Rectal smooth muscle tissue (tissue), 1 donor: Measurements from ENCODE around the gene SYS1.
A peak's percentile ranks its signal among the peaks of the same experiment; 100 is the strongest.

Experiments
- H3K27ac ChIP-seq: one replicate; pipeline ENCODE4 v1.7.0; 2013; ENCODE audit warnings: low read depth, low read length, inconsistent platforms
- H3K27me3 ChIP-seq: one replicate; pipeline ENCODE4 v1.7.0; 2013; ENCODE audit warnings: low read length; ENCODE audit not compliant: control insufficient read depth, insufficient read depth
- H3K36me3 ChIP-seq: one replicate; pipeline ENCODE4 v1.7.0; 2013; ENCODE audit warnings: low read length; ENCODE audit not compliant: control insufficient read depth, insufficient read depth
- H3K4me1 ChIP-seq: one replicate; pipeline ENCODE4 v1.7.0; 2013; ENCODE audit warnings: low read length; ENCODE audit not compliant: control insufficient read depth, insufficient read depth
- H3K4me3 ChIP-seq: one replicate; pipeline ENCODE4 v1.7.0; 2013; ENCODE audit warnings: low read length
- H3K9ac ChIP-seq: one replicate; pipeline ENCODE4 v1.7.0; 2013; ENCODE audit warnings: low read length

Gene SYS1

DNA sequence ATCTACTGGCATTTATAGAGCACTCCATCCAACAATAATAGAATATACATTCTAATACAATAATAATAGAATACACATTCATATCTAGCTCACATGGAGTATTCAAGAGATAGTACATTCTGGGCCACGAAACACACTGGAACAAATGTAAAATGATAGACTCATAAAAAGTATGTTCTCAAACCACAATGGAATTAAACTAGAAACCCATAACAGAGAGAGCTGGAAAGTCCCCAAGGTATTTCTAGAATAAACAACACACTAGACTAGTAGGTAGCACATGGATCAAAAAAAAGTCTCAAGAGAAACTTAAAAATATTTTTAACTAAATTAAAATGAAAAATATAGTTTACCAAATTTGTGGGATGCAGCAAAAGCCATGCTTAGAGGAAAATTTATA lies 24.3 kb downstream of the SYS1 start:
- no peaks in the 10 kb centered on the region for H3K27me3 ChIP-seq
- H3K27ac ChIP-seq = no peak overlapping the region
- H3K9ac ChIP-seq = no peak overlapping the region
- no peak overlapping the region for H3K4me3 ChIP-seq
- H3K36me3 ChIP-seq = no peaks in the 10 kb centered on the region
- no peaks in the 10 kb centered on the region for H3K4me1 ChIP-seq

DNA sequence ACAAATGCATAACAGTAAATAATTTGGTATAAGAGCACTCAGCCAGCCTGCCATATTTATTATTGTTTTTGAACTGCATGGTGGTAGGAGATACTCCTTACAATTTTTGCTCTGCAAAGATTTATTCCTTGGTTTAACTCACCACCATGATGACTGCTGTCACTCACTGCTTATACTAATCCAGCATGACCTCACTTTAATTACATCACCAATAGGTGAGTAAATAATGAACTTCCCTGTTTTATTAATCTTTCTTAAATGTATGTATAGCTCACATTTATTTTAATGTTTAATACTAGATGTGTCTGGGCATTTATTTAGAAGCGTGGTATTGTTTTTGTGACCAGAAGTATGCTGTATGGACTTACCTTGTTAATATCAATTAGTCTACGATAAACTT lies 28.0 kb downstream of the SYS1 start:
- Histone ChIP-seq H3K27ac (no peak overlapping the region), H3K9ac (no peak overlapping the region), H3K27me3 (no peaks in the 10 kb centered on the region), H3K4me3 (no peak overlapping the region), H3K36me3 (no peaks in the 10 kb centered on the region), H3K4me1 (no peaks in the 10 kb centered on the region)

DNA sequence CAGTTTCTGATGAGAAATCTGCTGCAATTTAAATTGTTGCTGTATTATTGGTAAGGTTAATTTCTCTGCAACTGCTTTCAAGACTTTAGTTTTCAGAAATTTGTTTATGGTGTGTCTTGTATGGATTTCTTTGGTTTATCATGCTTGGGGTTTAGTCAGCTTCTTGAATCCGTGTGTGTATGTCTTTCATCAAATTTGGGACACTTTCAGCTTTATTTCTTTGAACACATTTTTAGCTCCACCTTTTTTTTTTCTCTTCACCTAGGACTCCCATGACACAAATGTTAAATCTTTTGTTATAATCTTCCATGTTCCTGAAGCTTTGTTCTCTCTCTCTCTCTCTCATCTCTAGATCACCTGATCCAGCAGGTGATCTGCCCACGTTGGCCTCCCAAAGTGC lies 28.6 kb downstream of the SYS1 start:
- no peaks in the 10 kb centered on the region for H3K27me3 ChIP-seq
- no peak overlapping the region for H3K4me3 ChIP-seq
- no peak overlapping the region for H3K27ac ChIP-seq
- H3K4me1 ChIP-seq = no peaks in the 10 kb centered on the region
- no peak overlapping the region for H3K9ac ChIP-seq
- H3K36me3 ChIP-seq = no peaks in the 10 kb centered on the region

DNA sequence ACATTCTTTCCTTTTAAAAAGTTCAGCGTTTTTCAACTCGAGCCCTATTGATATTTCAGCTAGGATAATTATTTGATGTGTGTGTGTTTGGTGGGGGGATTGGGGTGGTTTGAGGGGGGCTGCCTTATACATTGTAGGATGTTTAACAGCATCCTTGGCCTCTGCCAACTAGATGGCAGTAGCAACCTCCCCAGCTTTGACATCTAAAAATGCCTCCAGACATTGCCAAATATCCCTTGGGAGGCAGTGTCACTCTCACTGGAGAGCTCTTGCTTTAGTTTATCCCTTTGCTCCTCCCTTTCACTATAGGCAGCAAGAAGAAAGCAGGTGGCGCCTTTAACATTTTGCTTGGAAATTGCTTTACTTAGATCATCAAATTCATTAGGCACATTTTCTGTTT lies 29.8 kb downstream of the SYS1 start:
- H3K4me1 ChIP-seq = no peaks in the 10 kb centered on the region
- H3K9ac ChIP-seq = no peak overlapping the region
- H3K36me3 ChIP-seq = no peaks in the 10 kb centered on the region
- no peaks in the 10 kb centered on the region for H3K27me3 ChIP-seq
- H3K4me3 ChIP-seq = no peak overlapping the region
- no peak overlapping the region for H3K27ac ChIP-seq

DNA sequence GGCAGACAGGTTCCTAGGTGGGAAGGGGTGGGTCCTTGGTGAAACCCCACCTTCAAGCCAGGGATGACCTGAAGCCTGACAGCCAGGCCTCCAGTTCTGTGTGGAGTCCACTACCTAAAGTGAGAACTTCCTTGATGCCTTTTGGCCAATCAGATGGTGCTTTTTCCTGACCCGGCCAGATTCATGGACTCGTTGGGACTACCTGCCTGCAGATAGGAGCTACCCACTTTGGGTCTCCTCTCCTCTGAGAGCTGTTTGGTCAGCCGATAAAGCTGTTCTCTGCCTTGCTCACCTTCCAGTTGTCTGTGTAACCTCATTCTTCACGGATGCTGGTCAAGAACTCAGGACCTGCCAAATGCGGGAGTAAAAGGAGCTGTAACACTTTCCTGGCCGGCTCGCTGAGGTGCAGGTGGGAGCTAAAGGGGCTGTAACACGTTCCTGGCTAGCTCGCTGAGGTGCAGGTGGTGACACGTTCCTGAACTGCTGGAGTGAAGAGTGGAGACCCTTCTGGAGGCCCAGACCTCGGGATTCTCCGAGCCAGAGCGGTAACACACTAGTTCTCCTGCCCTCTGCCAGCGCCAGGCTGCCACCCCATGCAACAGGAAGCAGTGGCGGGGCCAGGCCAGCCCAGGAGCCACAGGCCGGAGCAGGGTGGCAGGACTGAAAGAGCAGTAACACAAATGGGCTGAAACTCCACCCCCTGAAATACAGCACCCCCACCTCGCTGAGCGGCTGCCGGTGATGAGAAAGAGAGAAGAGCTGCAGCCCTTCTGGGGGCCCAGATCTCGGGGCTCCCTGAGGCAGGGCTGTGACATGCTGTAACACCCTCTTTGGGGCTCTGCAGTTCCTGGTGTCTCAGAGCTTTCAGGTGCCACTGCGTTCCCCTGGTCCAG lies 31.5 kb downstream of the SYS1 start:
- no peaks in the 10 kb centered on the region for H3K36me3 ChIP-seq
- H3K9ac ChIP-seq = no peak overlapping the region
- no peaks in the 10 kb centered on the region for H3K27me3 ChIP-seq
- H3K4me3 ChIP-seq = no peak overlapping the region
- no peak overlapping the region for H3K27ac ChIP-seq
- H3K4me1 ChIP-seq = no peaks in the 10 kb centered on the region

DNA sequence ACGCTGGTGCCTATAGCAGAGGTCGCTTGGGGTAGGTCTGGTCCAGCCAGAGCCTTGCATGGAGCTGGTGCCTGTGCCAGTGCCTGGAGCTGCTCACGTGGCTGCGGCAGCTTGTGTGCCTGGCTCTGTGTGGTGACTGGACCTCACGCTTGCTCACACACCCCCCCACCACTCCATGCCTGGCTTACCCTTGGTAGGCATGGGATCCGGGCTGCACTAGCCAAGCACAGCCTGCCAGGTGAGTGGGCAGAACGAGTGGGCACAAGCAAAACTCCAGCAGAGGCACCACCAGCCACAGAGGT lies 32.1 kb downstream of the SYS1 start:
- no peaks in the 10 kb centered on the region for H3K36me3 ChIP-seq
- no peak overlapping the region for H3K9ac ChIP-seq
- no peaks in the 10 kb centered on the region for H3K4me1 ChIP-seq
- H3K4me3 ChIP-seq = no peak overlapping the region
- no peaks in the 10 kb centered on the region for H3K27me3 ChIP-seq
- H3K27ac ChIP-seq = no peak overlapping the region

DNA sequence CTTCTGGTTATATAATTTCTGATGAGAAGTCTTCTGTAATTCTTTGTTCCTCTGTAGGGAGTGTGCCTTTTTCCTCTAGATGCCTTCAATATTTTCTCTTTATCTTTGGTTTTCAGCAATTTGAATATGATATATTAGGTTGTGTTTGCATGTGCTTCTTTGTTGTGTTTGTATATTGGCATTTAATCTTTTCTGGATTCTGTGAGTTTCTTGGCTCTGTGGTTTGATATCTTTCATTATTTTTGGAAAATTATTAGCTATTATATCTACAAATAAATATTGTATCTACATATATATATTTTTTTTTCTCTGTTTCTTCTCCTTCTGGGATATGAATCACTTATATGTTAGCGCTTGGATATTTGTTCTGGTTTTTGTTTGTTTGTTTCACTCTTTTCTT lies 36.1 kb downstream of the SYS1 start:
- Histone ChIP-seq H3K9ac (no peak overlapping the region), H3K27me3 (no peaks in the 10 kb centered on the region), H3K4me3 (no peak overlapping the region), H3K4me1 (no peaks in the 10 kb centered on the region), H3K36me3 (no peaks in the 10 kb centered on the region), H3K27ac (no peak overlapping the region)

DNA sequence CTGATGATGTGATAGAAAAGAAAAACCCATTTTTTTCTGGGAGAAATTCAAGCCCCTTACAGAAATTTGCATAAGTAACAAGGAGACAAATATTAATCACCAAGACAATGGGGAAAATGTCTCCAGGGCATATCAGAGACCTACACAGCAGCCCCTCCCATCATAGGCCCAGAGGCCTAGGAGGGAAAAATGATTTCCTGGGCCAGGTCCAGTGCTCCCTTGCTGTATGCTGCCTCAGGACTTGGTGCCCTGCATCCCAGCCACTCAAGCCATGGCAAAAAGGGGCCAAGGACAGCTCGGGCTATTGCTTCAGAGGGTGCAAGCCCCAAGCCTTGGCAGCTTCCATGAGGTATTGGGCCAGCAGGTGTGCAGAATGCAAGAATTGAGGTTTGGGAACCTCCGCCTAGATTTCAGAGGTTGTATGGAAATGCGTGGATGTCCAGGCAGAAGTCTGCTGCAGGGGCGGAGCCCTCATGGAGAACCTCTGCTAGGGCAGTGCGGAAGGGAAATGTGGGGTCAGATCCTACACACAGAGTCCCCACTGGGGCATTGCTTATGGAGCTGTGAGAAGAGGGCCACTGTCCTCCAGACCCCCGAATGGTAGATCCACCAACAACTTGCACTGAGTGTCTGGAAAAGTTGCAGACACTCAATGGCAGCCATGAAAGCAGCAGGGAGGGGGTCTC lies 37.5 kb downstream of the SYS1 start:
- Histone ChIP-seq H3K4me3 (no peak overlapping the region), H3K27me3 (no peaks in the 10 kb centered on the region), H3K4me1 (no peaks in the 10 kb centered on the region), H3K9ac (no peak overlapping the region), H3K36me3 (no peaks in the 10 kb centered on the region), H3K27ac (no peak overlapping the region)

DNA sequence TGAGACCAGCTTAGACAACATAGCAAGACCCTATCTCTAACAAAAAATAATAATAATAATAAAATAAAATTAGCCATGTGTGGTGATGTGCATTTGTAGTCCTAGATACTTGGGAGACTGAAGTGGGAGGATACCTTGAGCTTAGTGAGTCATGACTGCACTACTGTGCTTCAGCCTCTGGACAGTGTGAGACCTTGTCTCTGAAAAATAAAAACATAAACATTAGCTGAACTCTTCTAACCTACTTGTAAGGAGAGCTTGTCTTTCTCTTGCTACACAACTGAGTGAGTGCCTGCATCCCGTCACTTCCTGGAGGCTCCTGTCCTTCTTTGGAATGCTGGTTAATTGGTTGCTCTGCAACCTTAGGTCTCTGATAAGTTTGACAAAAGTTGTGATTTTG lies 40.0 kb downstream of the SYS1 start:
- Histone ChIP-seq H3K9ac (no peak overlapping the region), H3K36me3 (no peaks in the 10 kb centered on the region), H3K4me3 (no peak overlapping the region), H3K27me3 (no peaks in the 10 kb centered on the region), H3K4me1 (peaks cover 5% of the 10 kb centered on the region), H3K27ac (no peak overlapping the region)

DNA sequence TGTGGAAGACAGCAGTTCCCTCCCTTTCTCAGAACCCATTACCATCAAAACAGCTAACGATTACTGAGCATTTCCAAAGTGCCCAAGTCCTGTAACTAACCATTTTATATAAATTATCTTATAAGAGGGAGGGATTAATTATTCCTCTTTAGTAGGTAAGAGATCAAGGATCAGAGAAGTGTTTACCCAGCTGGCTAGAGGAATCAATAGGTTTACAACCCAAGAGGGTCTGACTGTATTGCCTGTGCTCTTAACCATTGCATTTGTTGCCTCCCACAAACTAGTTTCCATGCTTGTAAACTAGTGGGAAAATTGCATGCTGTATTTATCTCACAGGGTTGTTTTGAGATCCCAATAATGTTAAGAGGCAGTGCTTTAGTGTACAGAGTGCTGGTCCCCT lies 41.5 kb downstream of the SYS1 start:
- peaks cover 3% of the 10 kb centered on the region for H3K36me3 ChIP-seq
- no peaks in the 10 kb centered on the region for H3K27me3 ChIP-seq
- no peak overlapping the region for H3K27ac ChIP-seq
- no peak overlapping the region for H3K4me3 ChIP-seq
- H3K9ac ChIP-seq = no peak overlapping the region
- peaks cover 14% of the 10 kb centered on the region for H3K4me1 ChIP-seq

DNA sequence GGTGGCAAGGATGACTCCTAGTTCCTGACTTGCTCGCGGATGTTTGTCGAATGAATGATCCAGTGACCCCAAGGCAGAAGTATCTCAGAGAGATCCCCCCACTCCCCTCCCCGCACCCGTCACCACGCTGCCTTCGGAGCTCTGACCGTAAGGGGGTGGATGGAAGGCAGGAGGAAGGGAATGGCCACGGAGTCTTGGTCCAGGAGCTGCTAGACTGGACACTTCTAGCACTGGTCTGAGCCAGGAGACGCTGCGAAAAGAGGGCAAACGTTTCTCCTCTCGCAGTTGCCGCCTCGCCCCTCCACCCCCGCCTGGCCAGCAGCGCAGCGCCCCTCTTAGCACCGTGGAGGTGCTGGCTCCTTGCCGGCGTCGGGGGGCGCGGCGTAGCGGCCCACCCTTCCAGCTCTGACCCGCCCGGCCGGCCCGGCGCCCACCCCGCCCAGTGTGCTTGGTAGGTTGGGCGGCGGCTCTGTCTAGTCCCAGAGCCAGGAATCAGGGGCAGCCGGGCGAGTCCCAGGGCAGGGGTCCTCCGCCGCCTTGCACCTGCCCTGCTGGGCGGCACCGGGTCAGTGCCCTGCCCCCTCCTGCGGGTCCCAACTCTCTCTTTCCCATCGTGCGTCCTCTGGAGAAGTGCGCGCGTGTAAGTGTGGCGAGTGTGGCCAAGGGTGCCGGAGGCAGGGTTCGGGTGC lies 42.8 kb downstream of the SYS1 start:
- H3K27ac ChIP-seq = peak overlapping the region; percentile 99
- peaks cover 21% of the 10 kb centered on the region for H3K4me1 ChIP-seq
- peaks cover 10% of the 10 kb centered on the region for H3K36me3 ChIP-seq
- peak overlapping the region; percentile 94 for H3K4me3 ChIP-seq
- H3K27me3 ChIP-seq = no peaks in the 10 kb centered on the region
- peak overlapping the region; percentile 90 for H3K9ac ChIP-seq

DNA sequence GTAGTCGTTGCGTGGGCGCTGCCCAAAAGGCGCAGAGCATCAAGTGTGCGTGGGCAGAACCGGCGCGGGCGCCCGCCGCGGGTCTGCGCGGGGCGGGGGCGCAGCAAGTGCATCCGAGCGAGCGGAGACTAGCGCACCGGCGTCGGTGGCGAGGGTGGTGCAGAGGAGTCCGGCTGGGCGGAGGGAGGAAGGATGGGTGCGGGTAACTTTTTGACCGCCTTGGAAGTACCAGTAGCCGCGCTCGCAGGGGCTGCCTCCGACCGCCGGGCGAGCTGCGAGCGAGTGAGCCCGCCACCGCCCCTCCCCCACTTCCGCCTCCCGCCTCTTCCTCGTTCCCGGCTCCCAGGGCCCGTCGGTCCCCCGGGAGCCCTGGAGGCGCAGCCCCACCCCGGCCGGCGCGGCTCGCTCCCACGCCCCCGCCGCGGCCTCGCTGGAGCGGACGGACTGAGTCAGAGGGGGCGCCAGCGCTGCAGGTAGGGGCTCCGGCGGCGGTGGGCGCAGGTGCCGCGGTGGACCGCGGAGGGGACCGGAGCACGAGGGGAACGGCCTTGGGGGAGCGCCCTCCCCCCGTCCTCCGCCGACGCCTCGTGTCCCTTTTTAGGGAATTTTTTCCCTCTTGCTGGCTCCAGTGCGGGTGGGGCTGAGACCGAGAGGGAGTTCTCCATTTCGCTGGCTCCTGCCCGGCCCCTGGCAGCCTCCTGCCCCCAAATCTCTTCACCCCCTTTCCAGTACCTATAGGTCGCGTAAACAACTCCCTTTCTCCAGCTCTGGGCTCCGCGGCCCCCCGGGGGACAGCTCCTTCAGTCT lies 43.5 kb downstream of the SYS1 start:
- H3K27ac ChIP-seq = peak overlapping the region; percentile 99
- H3K27me3 ChIP-seq = no peaks in the 10 kb centered on the region
- peaks cover 21% of the 10 kb centered on the region for H3K4me1 ChIP-seq
- peaks cover 10% of the 10 kb centered on the region for H3K36me3 ChIP-seq
- peak overlapping the region; percentile 93 for H3K9ac ChIP-seq
- peak overlapping the region; percentile 94 for H3K4me3 ChIP-seq
